Subcutaneous adipose tissue (tissue), 4 donors: Measurements from ENCODE around the gene ETS2. TPM values are rescaled to one million over a fixed set of nuclear protein-coding genes. Genes with fewer than 3 reads are reported as not detected.

ENCODE experiments used
- CTCF ChIP-seq: fragments of 450-650 bp; IDR thresholded peaks from one replicate; pipeline ENCODE4 v1.5.1; 2016; ENCODE audit warnings: low read depth, mild to moderate bottlenecking, control low read depth, antibody characterized with exemption, moderate library complexity
- total RNA-seq, 4 donors: library from RNA; depleted of rRNA; stranded (reverse); fragments of >200 nt; gene quantifications; one replicate each; pipeline ENCODE4 v1.1.0, GENCODE V29; 2016

Gene ETS2
- total RNA-seq, 4 donors from 2014 or later: 53.5 to 68.7 (median 56.0) TPM

GRCh38 chr21:38819719-38820159, 14.0 kb downstream of the ETS2 start:
- TF ChIP-seq CTCF: no peak

DNA sequence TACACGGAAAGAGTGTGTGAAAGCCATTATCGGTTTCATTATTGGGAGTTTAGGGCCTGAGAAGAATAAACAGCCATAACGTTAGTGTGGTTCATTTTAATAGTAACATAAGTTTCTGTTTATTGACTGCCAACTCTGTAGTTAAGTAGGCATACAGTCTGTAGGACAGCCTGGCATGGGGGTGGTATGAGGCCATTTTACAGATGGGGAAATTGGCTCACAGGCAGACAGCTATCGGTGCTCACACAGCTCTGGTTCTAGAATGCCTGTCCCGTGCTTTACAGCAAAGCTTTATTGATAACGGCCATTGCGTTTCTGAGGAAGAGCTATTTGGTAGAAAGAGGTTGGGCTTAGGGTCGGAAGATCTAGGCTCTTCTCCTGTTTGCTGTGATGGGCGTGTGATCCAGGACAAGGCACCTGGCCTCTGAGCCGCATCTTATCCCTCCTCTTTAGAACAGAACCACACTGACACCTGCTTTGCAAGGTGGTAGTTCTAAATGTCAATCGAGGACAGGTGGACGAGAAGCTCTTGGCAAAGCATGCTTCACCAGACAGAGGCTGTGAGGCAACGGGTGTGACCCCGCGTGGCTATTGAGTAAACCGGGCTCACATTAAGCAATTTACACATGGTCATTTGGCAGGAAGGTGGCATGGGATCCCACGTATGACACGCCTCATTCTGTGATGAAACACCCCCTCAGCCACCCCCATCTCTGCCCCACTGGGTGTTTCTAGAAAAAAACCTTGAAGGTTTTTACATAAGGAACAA, 14.9 kb downstream of the ETS2 start:
- no peak for TF ChIP-seq CTCF

DNA sequence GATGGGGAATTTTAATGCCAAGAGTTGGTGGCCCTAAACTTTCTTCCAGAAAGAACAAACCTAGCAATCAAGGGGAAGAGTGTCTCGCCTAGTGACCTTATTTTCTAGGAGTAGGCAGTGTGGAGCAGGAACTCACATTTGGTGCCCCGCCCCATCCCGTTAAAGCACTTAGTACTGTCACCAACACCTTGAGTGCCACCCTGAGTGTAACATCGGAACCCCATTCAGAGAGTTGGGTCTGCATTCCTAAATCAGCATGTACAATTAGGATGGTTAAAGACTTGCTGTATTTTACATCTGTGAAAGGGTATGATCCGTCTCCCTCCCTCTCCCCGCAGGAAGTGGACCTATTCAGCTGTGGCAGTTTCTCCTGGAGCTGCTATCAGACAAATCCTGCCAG, 15.5 kb downstream of the ETS2 start:
- no peak for TF ChIP-seq CTCF

DNA sequence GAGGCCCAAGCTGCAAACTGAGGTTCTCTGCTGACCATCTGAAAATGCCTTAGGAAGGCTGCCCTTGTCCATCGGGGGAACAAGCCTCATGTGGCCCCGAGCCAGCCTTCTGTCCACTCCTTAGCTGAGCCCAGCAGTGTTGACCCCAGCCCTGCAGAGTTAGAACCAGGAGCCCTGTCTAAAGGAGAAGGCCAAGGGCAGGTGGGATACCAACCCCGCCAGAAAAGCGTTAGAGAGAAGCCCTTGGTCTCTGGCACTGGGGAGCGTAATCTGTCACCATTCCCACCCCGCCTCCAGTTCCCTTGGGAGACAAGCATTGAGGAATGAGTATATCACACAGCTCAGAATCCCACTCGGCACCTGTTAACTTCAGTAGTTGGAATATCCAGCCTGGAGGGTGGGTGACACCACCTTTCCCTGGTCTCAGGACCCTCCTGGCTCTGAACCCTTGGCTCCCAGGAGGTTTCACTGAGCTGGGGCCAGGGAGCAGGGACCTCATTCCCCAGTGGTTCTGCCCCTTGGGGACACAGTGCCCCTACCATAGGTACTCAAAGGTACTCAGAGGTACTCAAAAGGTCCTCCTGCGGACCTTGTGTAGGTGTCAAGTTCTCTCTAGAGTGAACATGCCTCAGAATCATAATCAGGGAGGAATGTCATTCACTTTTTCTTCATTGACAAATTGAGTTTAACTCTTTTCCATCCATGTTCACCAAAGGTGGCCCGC, 16.4 kb downstream of the ETS2 start:
- TF ChIP-seq CTCF: no peak

- no peak for TF ChIP-seq CTCF
Observed at GRCh38 chr21:38822778-38823238, 17.1 kb downstream of the ETS2 start.

GRCh38 chr21:38823737-38824123, 18.0 kb downstream of the ETS2 start:
- no peak for TF ChIP-seq CTCF

DNA sequence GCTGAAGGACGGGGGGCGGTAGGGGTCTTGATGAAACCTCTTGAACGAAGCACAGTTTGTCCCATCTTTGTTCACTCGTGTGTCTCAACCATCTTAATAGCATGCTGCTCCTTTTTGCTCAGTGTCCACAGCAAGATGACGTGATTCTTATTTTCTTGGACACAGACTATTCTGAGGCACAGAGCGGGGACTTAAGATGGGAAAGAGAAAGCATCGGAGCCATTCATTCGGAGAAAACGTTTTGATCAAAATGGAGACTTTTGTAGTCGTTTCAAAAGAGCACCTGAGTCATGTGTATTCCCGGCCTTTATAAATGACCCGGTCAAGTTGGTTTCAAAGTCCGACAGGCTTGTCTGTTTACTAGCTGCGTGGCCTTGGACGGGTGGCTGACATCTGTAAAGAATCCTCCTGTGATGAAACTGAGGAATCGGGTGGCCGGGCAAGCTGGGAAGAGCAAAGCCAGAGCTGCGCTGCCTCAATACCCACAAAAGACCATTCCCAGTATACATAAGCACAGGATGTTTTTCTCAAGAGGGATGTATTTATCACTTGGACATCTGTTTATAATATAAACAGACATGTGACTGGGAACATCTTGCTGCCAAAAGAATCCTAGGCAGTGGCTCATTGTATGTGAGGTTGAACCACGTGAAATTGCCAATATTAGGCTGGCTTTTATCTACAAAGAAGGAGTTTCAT, 18.5 kb downstream of the ETS2 start:
- TF ChIP-seq CTCF: no peak
